H1 (cell line): Measurements from ENCODE around the gene ASMTL.

ENCODE experiments used
- BCL11A ChIP-seq, 2 experiments: IDR thresholded peaks; one replicate each; pipeline ENCODE4 v1.6.1; 2011; ENCODE audit warnings: low read depth in 2 of 2, low read length in 2 of 2, mild to moderate bottlenecking in 2 of 2
- CHD2 ChIP-seq: IDR thresholded peaks from 2 replicates; pipeline ENCODE4 v1.6.1; 2012; ENCODE audit warnings: low read length, improper control_type of control experiment
- EZH2 ChIP-seq: fragments of 200-600 bp; sonication (generic); IDR thresholded peaks from 2 replicates; pipeline ENCODE4 v1.7.1; 2012; ENCODE audit warnings: low read depth, mild to moderate bottlenecking, moderate library complexity, low read length, inconsistent platforms; ENCODE audit not compliant: severe bottlenecking
- MAFK ChIP-seq: IDR thresholded peaks from 2 replicates; pipeline ENCODE4 v1.6.1; 2012; ENCODE audit warnings: low read depth, mild to moderate bottlenecking, improper control_type of control experiment, low read length
- POLR2A ChIP-seq, 2 experiments: IDR thresholded peaks; 1 replicate in 1 of 2; 2 replicates in 1 of 2; pipeline ENCODE4 v1.6.1; 2011; ENCODE audit warnings: low read depth in 2 of 2, low read length in 2 of 2, mild to moderate bottlenecking in 2 of 2; ENCODE audit errors: control extremely low read depth in 1 of 2
- TAF1 ChIP-seq: IDR thresholded peaks from 2 replicates; pipeline ENCODE4 v1.6.1; 2011; ENCODE audit warnings: mild to moderate bottlenecking, low read depth, low read length
- TBP ChIP-seq: IDR thresholded peaks from 2 replicates; pipeline ENCODE4 v1.6.1; 2011; ENCODE audit warnings: low read depth, low read length, improper control_type of control experiment
- TCF12 ChIP-seq: IDR thresholded peaks from 2 replicates; pipeline ENCODE4 v1.6.1; 2011; ENCODE audit warnings: low read depth, mild to moderate bottlenecking, low read length
- TF ChIP-seq, protein P1 (sequence below), 3 experiments: IDR thresholded peaks; 1 replicate in 2 of 3; 2 replicates in 1 of 3; pipeline versions ENCODE4 v1.5.1 to v1.6.1; 2011; ENCODE audit warnings: low read length in 3 of 3, mild to moderate bottlenecking in 3 of 3, inconsistent platforms in 2 of 3, low read depth in 1 of 3, moderate library complexity in 1 of 3; ENCODE audit not compliant: insufficient read depth in 1 of 3; ENCODE audit errors: control extremely low read depth in 1 of 3
- TF ChIP-seq, protein P2 (sequence below): IDR thresholded peaks from 2 replicates; pipeline ENCODE4 v1.6.1; 2012; ENCODE audit warnings: inconsistent platforms
- TF ChIP-seq, protein P3 (sequence below): IDR thresholded peaks from 2 replicates; pipeline ENCODE4 v1.6.1; 2011; ENCODE audit warnings: low read length, improper control_type of control experiment

DNA sequence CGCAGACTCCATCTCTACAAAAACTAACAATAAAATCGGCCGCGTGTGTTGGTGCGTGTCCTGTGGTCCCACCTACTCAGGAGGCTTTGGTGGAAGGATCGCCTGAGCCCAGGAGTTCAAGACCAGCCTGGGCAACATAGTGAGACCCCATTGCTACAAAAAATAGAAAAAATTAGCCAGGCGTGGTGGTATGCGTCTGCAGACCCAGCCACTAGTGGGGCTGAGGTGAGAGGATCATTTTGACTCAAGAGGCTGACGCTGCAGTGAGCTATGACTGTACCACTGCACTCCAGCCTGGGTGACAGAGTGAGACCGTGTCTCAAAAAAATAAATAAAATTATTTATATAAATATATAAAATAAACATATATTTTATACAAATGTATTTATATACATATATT, 22.3 kb downstream of the ASMTL start:
- TF ChIP-seq EZH2 (no peak), BCL11A (IDR thresholded peaks at IDR 0.05; ENCODE audit: low read depth in 2 of 2, low read length in 2 of 2) (no peak), MAFK (no peak), TAF1 (no peak), TCF12 (no peak), CHD2 (no peak), TBP (no peak), POLR2A (IDR thresholded peaks at IDR 0.05; ENCODE audit: control extremely low read depth in 1 of 2, low read depth in 2 of 2, low read length in 2 of 2) (no peak)
- TF ChIP-seq, protein P1, sequence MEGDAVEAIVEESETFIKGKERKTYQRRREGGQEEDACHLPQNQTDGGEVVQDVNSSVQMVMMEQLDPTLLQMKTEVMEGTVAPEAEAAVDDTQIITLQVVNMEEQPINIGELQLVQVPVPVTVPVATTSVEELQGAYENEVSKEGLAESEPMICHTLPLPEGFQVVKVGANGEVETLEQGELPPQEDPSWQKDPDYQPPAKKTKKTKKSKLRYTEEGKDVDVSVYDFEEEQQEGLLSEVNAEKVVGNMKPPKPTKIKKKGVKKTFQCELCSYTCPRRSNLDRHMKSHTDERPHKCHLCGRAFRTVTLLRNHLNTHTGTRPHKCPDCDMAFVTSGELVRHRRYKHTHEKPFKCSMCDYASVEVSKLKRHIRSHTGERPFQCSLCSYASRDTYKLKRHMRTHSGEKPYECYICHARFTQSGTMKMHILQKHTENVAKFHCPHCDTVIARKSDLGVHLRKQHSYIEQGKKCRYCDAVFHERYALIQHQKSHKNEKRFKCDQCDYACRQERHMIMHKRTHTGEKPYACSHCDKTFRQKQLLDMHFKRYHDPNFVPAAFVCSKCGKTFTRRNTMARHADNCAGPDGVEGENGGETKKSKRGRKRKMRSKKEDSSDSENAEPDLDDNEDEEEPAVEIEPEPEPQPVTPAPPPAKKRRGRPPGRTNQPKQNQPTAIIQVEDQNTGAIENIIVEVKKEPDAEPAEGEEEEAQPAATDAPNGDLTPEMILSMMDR (IDR thresholded peaks at IDR 0.05; ENCODE audit: control extremely low read depth in 1 of 3, insufficient read depth in 1 of 3, low read depth in 1 of 3, low read length in 3 of 3) = no peak
- TF ChIP-seq, protein P2, sequence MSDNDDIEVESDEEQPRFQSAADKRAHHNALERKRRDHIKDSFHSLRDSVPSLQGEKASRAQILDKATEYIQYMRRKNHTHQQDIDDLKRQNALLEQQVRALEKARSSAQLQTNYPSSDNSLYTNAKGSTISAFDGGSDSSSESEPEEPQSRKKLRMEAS = no peak
- TF ChIP-seq, protein P3, sequence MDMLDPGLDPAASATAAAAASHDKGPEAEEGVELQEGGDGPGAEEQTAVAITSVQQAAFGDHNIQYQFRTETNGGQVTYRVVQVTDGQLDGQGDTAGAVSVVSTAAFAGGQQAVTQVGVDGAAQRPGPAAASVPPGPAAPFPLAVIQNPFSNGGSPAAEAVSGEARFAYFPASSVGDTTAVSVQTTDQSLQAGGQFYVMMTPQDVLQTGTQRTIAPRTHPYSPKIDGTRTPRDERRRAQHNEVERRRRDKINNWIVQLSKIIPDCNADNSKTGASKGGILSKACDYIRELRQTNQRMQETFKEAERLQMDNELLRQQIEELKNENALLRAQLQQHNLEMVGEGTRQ = no peak
